Glutamatergic neuron (in vitro differentiated cells): ENCODE data around the gene ZBTB5. TPM values are rescaled to one million over a fixed set of nuclear protein-coding genes. Genes with fewer than 3 reads are reported as not detected.

Experiments used
- DNase-seq: peaks from one replicate; pipeline ENCODE4 v3.0.0; 2022
- H3K27ac Mint-ChIP-seq: one replicate; pipeline ENCODE4 v1.8.0; 2020; ENCODE audit warnings: mild to moderate bottlenecking, mixed read lengths, inconsistent platforms; ENCODE audit not compliant: unreplicated experiment
- H3K27me3 Mint-ChIP-seq: one replicate; pipeline ENCODE4 v1.8.0; 2020; ENCODE audit warnings: mild to moderate bottlenecking, moderate library complexity, mixed read lengths, inconsistent platforms; ENCODE audit not compliant: unreplicated experiment
- H3K36me3 Mint-ChIP-seq: one replicate; pipeline ENCODE4 v1.8.0; 2020; ENCODE audit warnings: mild to moderate bottlenecking, mixed read lengths, inconsistent platforms; ENCODE audit not compliant: unreplicated experiment
- H3K4me1 Mint-ChIP-seq: one replicate; pipeline ENCODE4 v1.8.0; 2020; ENCODE audit warnings: mild to moderate bottlenecking, low read depth, mixed read lengths, inconsistent platforms; ENCODE audit not compliant: unreplicated experiment
- H3K4me3 Mint-ChIP-seq: one replicate; pipeline ENCODE4 v1.8.0; 2020; ENCODE audit warnings: mild to moderate bottlenecking, mixed read lengths, inconsistent platforms; ENCODE audit not compliant: unreplicated experiment
- H3K9me3 Mint-ChIP-seq: one replicate; pipeline ENCODE4 v1.8.0; 2020; ENCODE audit warnings: mild to moderate bottlenecking, moderate library complexity, mixed read lengths, inconsistent platforms; ENCODE audit not compliant: unreplicated experiment
- total RNA-seq: library from RNA; stranded (reverse); fragmentation: NEBNext Ultra II Directional; extraction: Animal tissue kit (Norgen Biotek cat#: 25700); gene quantifications from one replicate; pipeline ENCODE4 v1.2.1, GENCODE V29; 2021; ENCODE audit not compliant: unreplicated experiment
- TF ChIP-seq, protein P1 (sequence below): fragments of 200-600 bp; sonication (generic); IDR thresholded peaks from one replicate; pipeline ENCODE4 v1.5.0; 2021; ENCODE audit not compliant: partially characterized antibody, unreplicated experiment

The ZBTB5 gene
- total RNA-seq, 1 donor from 2014 or later, result 14.3 TPM

DNA sequence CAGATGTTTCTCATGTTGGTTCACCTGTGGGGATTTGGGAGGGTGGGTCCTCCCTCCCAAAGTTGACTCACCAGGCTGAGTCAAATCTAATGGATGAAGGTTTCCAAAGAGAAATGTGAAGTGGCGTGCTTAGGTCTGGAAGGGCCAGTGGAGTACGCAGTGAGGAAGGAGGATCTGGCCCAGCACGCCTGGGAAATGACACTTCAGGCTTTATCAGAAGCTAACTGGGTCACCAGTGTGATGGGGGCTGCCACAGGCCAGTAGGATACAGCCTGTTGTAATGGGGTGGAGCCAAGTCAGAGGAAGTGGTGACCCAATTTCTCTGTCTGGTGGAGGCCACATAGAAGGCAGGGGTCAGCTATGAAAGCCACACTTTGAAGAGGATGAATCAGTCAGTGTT, 38.5 kb upstream of the ZBTB5 start:
- Mint-ChIP-seq H3K27ac (peak overlapping the region; percentile 15), H3K36me3 (no peaks in the 10 kb centered on the region), H3K9me3 (peaks cover 5% of the 10 kb centered on the region), H3K4me1 (peaks cover 5% of the 10 kb centered on the region), H3K4me3 (no peak overlapping the region), H3K27me3 (peaks cover 3% of the 10 kb centered on the region)
- no peak for DNase-seq
- TF ChIP-seq, protein P1, sequence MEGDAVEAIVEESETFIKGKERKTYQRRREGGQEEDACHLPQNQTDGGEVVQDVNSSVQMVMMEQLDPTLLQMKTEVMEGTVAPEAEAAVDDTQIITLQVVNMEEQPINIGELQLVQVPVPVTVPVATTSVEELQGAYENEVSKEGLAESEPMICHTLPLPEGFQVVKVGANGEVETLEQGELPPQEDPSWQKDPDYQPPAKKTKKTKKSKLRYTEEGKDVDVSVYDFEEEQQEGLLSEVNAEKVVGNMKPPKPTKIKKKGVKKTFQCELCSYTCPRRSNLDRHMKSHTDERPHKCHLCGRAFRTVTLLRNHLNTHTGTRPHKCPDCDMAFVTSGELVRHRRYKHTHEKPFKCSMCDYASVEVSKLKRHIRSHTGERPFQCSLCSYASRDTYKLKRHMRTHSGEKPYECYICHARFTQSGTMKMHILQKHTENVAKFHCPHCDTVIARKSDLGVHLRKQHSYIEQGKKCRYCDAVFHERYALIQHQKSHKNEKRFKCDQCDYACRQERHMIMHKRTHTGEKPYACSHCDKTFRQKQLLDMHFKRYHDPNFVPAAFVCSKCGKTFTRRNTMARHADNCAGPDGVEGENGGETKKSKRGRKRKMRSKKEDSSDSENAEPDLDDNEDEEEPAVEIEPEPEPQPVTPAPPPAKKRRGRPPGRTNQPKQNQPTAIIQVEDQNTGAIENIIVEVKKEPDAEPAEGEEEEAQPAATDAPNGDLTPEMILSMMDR, result no peak

DNA sequence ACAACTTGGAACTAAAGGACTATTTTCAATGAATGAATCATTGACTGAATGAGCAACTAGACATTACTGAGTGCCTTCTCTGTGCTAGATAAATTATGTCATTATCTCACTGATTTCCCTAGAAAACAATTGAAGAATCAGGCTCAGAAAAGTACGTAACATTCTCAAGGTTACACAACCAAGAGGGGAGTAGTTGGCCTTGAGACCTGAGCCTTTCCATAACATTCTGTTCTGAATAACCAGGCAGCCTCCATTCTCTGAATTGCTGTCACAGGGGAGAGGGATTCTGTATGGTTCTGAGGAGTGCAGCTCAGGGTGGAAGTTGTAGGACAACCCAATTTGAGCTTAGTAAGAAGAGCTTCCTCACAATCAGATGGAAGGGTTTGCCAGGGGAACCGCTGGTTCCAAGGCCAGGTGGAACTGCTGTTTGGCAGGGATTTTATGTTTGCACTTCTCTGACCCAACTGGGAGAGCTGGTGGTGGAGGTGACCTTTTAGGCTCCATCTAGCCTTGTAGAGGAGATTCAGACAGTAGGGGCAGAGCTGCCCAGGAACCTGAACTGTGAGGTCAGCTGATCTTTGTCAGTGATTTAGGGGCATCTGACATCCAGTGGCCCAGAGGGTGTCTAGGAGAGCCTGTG, 36.8 kb upstream of the ZBTB5 start:
- peaks cover 3% of the 10 kb centered on the region for H3K27me3 Mint-ChIP-seq
- H3K27ac Mint-ChIP-seq, result no peak overlapping the region
- no peak for DNase-seq
- peaks cover 3% of the 10 kb centered on the region for H3K9me3 Mint-ChIP-seq
- H3K36me3 Mint-ChIP-seq, result no peaks in the 10 kb centered on the region
- TF ChIP-seq, protein P1, result no peak
- H3K4me3 Mint-ChIP-seq, result no peak overlapping the region
- peaks cover 5% of the 10 kb centered on the region for H3K4me1 Mint-ChIP-seq

DNA sequence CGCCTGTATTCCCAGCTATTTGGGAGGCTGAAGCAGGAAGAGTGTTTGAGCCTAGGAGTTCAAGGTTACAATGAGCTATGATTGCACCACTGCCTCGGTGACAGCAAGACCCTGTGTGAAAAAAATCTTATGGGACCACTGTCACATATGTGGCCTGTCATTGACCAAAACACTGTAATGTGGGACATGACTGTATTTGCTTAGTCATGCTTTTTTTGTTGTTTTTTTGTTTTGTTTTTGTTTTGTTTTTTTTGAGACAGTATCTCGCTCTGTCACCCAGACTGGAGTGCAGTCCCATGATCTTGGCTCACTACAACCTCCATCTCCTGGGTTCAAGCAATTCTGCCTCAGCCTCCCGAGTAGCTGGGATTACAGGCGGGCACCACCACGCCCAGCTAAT, 34.0 kb upstream of the ZBTB5 start:
- TF ChIP-seq, protein P1, result no peak
- Mint-ChIP-seq H3K9me3 (peaks cover 2% of the 10 kb centered on the region), H3K27ac (no peak overlapping the region), H3K4me1 (peaks cover 5% of the 10 kb centered on the region), H3K27me3 (no peaks in the 10 kb centered on the region), H3K4me3 (no peak overlapping the region), H3K36me3 (peaks cover 4% of the 10 kb centered on the region)
- no peak for DNase-seq

DNA sequence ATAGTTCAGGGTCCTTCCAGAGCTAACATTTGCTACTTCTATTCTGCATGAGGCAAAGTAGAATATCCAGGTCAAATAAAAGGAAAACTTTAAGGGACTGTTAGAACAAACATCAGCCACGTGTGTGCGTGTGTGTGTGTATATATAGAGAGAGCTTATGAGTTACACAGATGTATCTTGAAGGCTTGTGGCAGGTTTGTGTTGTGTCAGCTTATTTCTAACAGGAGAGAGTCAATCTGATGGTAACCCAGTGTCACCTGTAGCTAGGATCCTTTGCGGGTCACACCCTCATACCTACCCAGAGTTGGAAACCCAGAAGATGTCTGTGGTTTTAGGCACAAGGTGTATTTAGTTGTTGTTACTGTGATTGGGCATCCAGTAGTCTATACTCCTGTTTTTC, 33.2 kb upstream of the ZBTB5 start:
- Mint-ChIP-seq H3K27ac (no peak overlapping the region), H3K9me3 (peaks cover 2% of the 10 kb centered on the region), H3K27me3 (peaks cover 2% of the 10 kb centered on the region), H3K4me1 (no peaks in the 10 kb centered on the region), H3K36me3 (peaks cover 4% of the 10 kb centered on the region), H3K4me3 (no peak overlapping the region)
- DNase-seq, result no peak
- TF ChIP-seq, protein P1, result no peak

DNA sequence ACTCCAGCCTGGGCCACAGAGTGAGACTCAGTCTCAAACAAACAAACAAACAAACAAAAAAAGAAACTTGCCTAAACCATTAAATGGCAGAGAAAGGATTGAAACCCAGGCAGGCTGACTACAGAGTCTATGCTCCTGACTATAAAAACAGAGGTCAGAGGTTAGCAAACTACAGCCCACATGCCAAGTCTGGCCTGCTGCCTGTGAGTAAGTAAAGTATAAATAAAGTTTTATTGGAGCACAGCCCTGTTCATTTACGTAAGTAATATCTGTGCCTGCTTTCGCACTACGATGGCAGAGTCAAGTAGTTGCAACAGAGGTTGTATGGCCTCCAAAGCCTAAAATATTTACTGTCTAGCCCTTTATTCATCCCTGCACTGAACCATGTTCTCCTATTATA, 32.1 kb upstream of the ZBTB5 start:
- TF ChIP-seq, protein P1, result no peak
- no peak overlapping the region for H3K4me3 Mint-ChIP-seq
- no peaks in the 10 kb centered on the region for H3K4me1 Mint-ChIP-seq
- no peak for DNase-seq
- H3K27me3 Mint-ChIP-seq, result peaks cover 2% of the 10 kb centered on the region
- H3K9me3 Mint-ChIP-seq, result peaks cover 2% of the 10 kb centered on the region
- peaks cover 4% of the 10 kb centered on the region for H3K36me3 Mint-ChIP-seq
- no peak overlapping the region for H3K27ac Mint-ChIP-seq
